Astrocyte (in vitro differentiated cells and primary cell): Measurements from ENCODE around the gene NPTX1. TPM values are rescaled to one million over a fixed set of nuclear protein-coding genes. Genes with fewer than 3 reads are reported as not detected.

Experiments
- DNase-seq: peaks from one replicate; pipeline ENCODE4 v3.0.0-alpha.2; 2010; ENCODE audit warnings: low read depth
- FAIRE-seq: peaks from 2 replicates; lab custom pipeline; 2011; peaks lifted over from hg19 to GRCh38; lab: Jason Lieb, UNC
- H2AFZ ChIP-seq: 2 replicates; pipeline ENCODE4 v1.6.0; 2012; ENCODE audit warnings: low read depth, low read length, inconsistent platforms
- H3K27ac ChIP-seq: 2 replicates; pipeline ENCODE4 v1.5.1; 2011; ENCODE audit warnings: low read depth, low read length, inconsistent platforms
- H3K27me3 ChIP-seq: 2 replicates; pipeline ENCODE4 v1.6.0; 2011; ENCODE audit warnings: low read length, inconsistent platforms; ENCODE audit not compliant: insufficient read depth
- H3K36me3 ChIP-seq: 2 replicates; pipeline ENCODE4 v1.5.1; 2011; ENCODE audit warnings: low read length, inconsistent platforms; ENCODE audit not compliant: insufficient read depth
- H3K4me1 ChIP-seq: 2 replicates; pipeline ENCODE4 v1.5.1; 2011; ENCODE audit warnings: low read length, inconsistent platforms; ENCODE audit not compliant: insufficient read depth
- H3K4me2 ChIP-seq: 2 replicates; pipeline ENCODE4 v1.6.0; 2012; ENCODE audit warnings: low read length, inconsistent platforms
- H3K4me3 ChIP-seq: 2 replicates; pipeline ENCODE4 v1.5.1; 2011; ENCODE audit warnings: low read depth, mild to moderate bottlenecking, low read length, inconsistent platforms; ENCODE audit not compliant: insufficient read depth
- H3K79me2 ChIP-seq: 2 replicates; pipeline ENCODE4 v1.6.0; 2012; ENCODE audit warnings: mild to moderate bottlenecking, low read length, inconsistent platforms; ENCODE audit not compliant: insufficient read depth
- H3K9ac ChIP-seq: 2 replicates; pipeline ENCODE4 v1.6.0; 2012; ENCODE audit warnings: mild to moderate bottlenecking, low read length, inconsistent platforms
- H3K9me3 ChIP-seq: 2 replicates; pipeline ENCODE4 v1.5.1; 2012; ENCODE audit warnings: low read depth, mild to moderate bottlenecking, low read length, inconsistent platforms; ENCODE audit not compliant: insufficient read depth
- H4K20me1 ChIP-seq: 2 replicates; pipeline ENCODE4 v1.6.0; 2012; ENCODE audit warnings: low read length, inconsistent platforms; ENCODE audit not compliant: insufficient read depth
- H3K27ac Mint-ChIP-seq: one replicate; pipeline ENCODE4 v1.8.0; 2021; ENCODE audit warnings: mild to moderate bottlenecking, mixed read lengths; ENCODE audit not compliant: unreplicated experiment
- H3K27me3 Mint-ChIP-seq: one replicate; pipeline ENCODE4 v1.8.0; 2021; ENCODE audit warnings: low read depth, mixed read lengths; ENCODE audit not compliant: unreplicated experiment
- H3K36me3 Mint-ChIP-seq: one replicate; pipeline ENCODE4 v1.8.0; 2021; ENCODE audit warnings: low read depth, mixed read lengths; ENCODE audit not compliant: unreplicated experiment
- H3K4me1 Mint-ChIP-seq: one replicate; pipeline ENCODE4 v1.8.0; 2021; ENCODE audit warnings: low read depth, mixed read lengths; ENCODE audit not compliant: unreplicated experiment
- H3K4me3 Mint-ChIP-seq: one replicate; pipeline ENCODE4 v1.8.0; 2021; ENCODE audit warnings: mild to moderate bottlenecking, moderate library complexity, mixed read lengths; ENCODE audit not compliant: unreplicated experiment
- H3K9me3 Mint-ChIP-seq: one replicate; pipeline ENCODE4 v1.8.0; 2021; ENCODE audit warnings: mild to moderate bottlenecking, mixed read lengths; ENCODE audit not compliant: unreplicated experiment
- EZH2 ChIP-seq: IDR thresholded peaks from 2 replicates; pipeline ENCODE4 v1.6.1; 2012; ENCODE audit warnings: mild to moderate bottlenecking, low read length, inconsistent platforms; ENCODE audit not compliant: insufficient read depth
- total RNA-seq: library from RNA; stranded (reverse); gene quantifications from 2 replicates; pipeline ENCODE4 v1.2.1, GENCODE V29; 2021
- TF ChIP-seq, protein P1 (sequence below): IDR thresholded peaks from 2 replicates; pipeline ENCODE4 v1.5.1; 2011; ENCODE audit warnings: low read depth, mild to moderate bottlenecking, inconsistent platforms, low read length, moderate library complexity; ENCODE audit not compliant: insufficient read depth

Gene NPTX1
- total RNA-seq, 1 donor from 2014 or later, result 0.43 TPM

- DNase-seq, result no peak
- H3K27ac Mint-ChIP-seq, result no peak overlapping the region
- FAIRE-seq, result no peak
- peaks cover 61% of the 10 kb centered on the region for H3K27me3 Mint-ChIP-seq
- Histone ChIP-seq H3K79me2 (no peaks in the 10 kb centered on the region), H2AFZ (no peak overlapping the region), H3K4me3 (no peak overlapping the region), H3K27ac (no peak overlapping the region), H3K36me3 (no peaks in the 10 kb centered on the region), H3K9ac (no peak overlapping the region), H3K9me3 (no peaks in the 10 kb centered on the region), H3K4me2 (no peak overlapping the region), H4K20me1 (peaks cover 8% of the 10 kb centered on the region), H3K27me3 (peaks cover 49% of the 10 kb centered on the region), H3K4me1 (peaks cover 17% of the 10 kb centered on the region)
- no peaks in the 10 kb centered on the region for H3K36me3 Mint-ChIP-seq
- peaks cover 4% of the 10 kb centered on the region for H3K9me3 Mint-ChIP-seq
- H3K4me3 Mint-ChIP-seq, result no peak overlapping the region
- peaks cover 2% of the 10 kb centered on the region for H3K4me1 Mint-ChIP-seq
- TF ChIP-seq, protein P1, sequence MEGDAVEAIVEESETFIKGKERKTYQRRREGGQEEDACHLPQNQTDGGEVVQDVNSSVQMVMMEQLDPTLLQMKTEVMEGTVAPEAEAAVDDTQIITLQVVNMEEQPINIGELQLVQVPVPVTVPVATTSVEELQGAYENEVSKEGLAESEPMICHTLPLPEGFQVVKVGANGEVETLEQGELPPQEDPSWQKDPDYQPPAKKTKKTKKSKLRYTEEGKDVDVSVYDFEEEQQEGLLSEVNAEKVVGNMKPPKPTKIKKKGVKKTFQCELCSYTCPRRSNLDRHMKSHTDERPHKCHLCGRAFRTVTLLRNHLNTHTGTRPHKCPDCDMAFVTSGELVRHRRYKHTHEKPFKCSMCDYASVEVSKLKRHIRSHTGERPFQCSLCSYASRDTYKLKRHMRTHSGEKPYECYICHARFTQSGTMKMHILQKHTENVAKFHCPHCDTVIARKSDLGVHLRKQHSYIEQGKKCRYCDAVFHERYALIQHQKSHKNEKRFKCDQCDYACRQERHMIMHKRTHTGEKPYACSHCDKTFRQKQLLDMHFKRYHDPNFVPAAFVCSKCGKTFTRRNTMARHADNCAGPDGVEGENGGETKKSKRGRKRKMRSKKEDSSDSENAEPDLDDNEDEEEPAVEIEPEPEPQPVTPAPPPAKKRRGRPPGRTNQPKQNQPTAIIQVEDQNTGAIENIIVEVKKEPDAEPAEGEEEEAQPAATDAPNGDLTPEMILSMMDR, result no peak
- no peak for TF ChIP-seq EZH2
Observed at GRCh38 chr17:80479246-80479566, 2.8 kb upstream of the NPTX1 start.

DNA sequence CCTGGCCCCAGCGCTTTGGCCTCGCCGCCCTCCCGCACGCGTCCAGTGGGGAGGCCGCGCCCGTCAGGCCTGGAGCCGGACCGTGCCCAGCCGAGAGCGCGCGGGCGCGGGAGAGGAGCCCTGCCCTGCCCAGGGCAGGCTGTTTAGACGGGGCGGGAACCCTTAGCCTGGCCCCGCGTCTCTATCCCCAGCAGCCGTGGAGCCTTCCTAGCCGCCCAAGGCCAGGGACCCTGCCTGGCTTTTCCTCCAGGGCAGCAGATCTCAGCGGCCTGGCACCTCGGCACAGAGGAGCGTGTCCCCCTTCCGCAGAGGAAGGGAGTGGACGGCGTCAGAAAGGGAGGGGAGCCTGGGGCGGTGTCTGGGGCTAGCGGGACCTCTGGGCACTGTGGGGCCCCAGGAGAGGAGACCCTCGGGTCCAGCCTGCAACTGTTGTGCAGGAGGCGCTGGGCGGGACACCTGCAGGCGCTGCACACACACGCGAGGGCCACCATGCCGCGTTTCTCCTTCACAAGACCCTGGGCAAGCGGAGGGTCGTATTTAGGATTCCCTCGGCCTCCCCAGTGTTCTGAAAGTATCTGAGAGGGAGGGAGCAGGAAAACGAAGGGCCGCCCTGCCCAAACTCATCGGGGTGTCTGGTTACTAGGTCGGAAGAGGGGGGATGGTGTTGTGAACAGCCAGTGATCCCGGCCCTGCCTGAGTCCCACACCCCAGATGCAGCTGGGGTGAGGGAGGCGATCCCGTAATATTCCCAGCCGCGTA, 2.3 kb upstream of the NPTX1 start:
- peaks cover 4% of the 10 kb centered on the region for H3K9me3 Mint-ChIP-seq
- Histone ChIP-seq H4K20me1 (peaks cover 10% of the 10 kb centered on the region), H3K9me3 (no peaks in the 10 kb centered on the region), H3K4me1 (peaks cover 17% of the 10 kb centered on the region), H3K27ac (no peak overlapping the region), H3K9ac (no peak overlapping the region), H3K79me2 (no peaks in the 10 kb centered on the region), H3K27me3 (peaks cover 50% of the 10 kb centered on the region), H3K36me3 (no peaks in the 10 kb centered on the region), H3K4me3 (peak overlapping the region; percentile 44), H2AFZ (peak overlapping the region; percentile 52), H3K4me2 (peak overlapping the region; percentile 80)
- peak; percentile 99 for TF ChIP-seq EZH2
- TF ChIP-seq, protein P1, result no peak
- H3K27me3 Mint-ChIP-seq, result peaks cover 65% of the 10 kb centered on the region
- DNase-seq (no peak), FAIRE-seq (no peak)
- H3K36me3 Mint-ChIP-seq, result no peaks in the 10 kb centered on the region
- peaks cover 2% of the 10 kb centered on the region for H3K4me1 Mint-ChIP-seq
- H3K4me3 Mint-ChIP-seq, result no peak overlapping the region
- H3K27ac Mint-ChIP-seq, result no peak overlapping the region
